A673 (cell line): ENCODE results near the gene IP6K1. TPM values are rescaled to one million over a fixed set of nuclear protein-coding genes. Genes with fewer than 3 reads are reported as not detected.

Experiments
- BruUV-seq: library from RNA; stranded (reverse); fragments of 400-500 nt; replicated peaks from 2 replicates; lab custom pipeline; 2021; lab: Mats Ljungman, UMichigan
- CTCF ChIA-PET: fragments of 300-600 bp; sonication (Branson Sonifier 250); formaldehyde crosslinking; loops from one replicate; lab custom pipeline; 2022; ENCODE audit warnings: antibody characterized with exemption; lab: Charles Lee
- POLR2A ChIA-PET: fragments of 300-600 bp; sonication (Branson Sonifier 250); formaldehyde crosslinking; loops from one replicate; lab custom pipeline; 2022; ENCODE audit warnings: antibody characterized with exemption; ENCODE audit not compliant: low non-redundant PET; lab: Charles Lee
- DNase-seq: peaks from one replicate; pipeline ENCODE4 v3.0.0-alpha.2; 2015; ENCODE audit warnings: low spot score
- H3K27ac ChIP-seq: fragments of 200-600 bp; sonication (generic); 2 replicates; pipeline ENCODE4 v1.5.1; 2016; ENCODE audit warnings: mixed run types, low read depth, mild to moderate bottlenecking, mixed read lengths, antibody characterized with exemption, low read length; ENCODE audit not compliant: poor library complexity, severe bottlenecking
- H3K27me3 ChIP-seq: fragments of 200-600 bp; sonication (generic); replicated peaks from 2 replicates; pipeline ENCODE4 v1.6.1; 2017; ENCODE audit warnings: mixed run types, low read depth, mild to moderate bottlenecking, mixed read lengths, antibody characterized with exemption, low read length; ENCODE audit not compliant: insufficient read depth, poor library complexity
- H3K36me3 ChIP-seq: fragments of 200-600 bp; sonication (generic); 2 replicates; pipeline ENCODE4 v1.6.1; 2016; ENCODE audit warnings: mixed run types, mild to moderate bottlenecking, mixed read lengths, antibody characterized with exemption, low read length; ENCODE audit not compliant: insufficient read depth, poor library complexity, severe bottlenecking
- H3K4me1 ChIP-seq: fragments of 200-600 bp; sonication (generic); 2 replicates; pipeline ENCODE4 v1.6.1; 2017; ENCODE audit warnings: mixed run types, mild to moderate bottlenecking, mixed read lengths, antibody characterized with exemption, low read length; ENCODE audit not compliant: insufficient read depth, poor library complexity, severe bottlenecking
- H3K4me3 ChIP-seq: fragments of 200-600 bp; sonication (generic); 2 replicates; pipeline ENCODE4 v1.5.1; 2016; ENCODE audit warnings: low read depth, mixed run types, mild to moderate bottlenecking, mixed read lengths, low read length; ENCODE audit not compliant: poor library complexity, severe bottlenecking
- H3K9me3 ChIP-seq: fragments of 200-600 bp; sonication (generic); 2 replicates; pipeline ENCODE4 v1.6.1; 2016; ENCODE audit warnings: mixed run types, low read depth, mild to moderate bottlenecking, mixed read lengths, antibody characterized with exemption, low read length; ENCODE audit not compliant: poor library complexity, severe bottlenecking
- EZH2 ChIP-seq: fragments of 200-600 bp; sonication (generic); IDR thresholded peaks from 2 replicates; pipeline ENCODE4 v1.6.1; 2017; ENCODE audit warnings: borderline replicate concordance, low read depth, mild to moderate bottlenecking, mixed read lengths, antibody characterized with exemption, low read length; ENCODE audit not compliant: poor library complexity, severe bottlenecking
- intact Hi-C: fragments of 100-400 bp; cut with micrococcal nuclease; formaldehyde crosslinking; loops from one replicate; pipeline ENCODE4 v1.10.0; 2022; ENCODE audit not compliant: unreplicated experiment
- total RNA-seq: library from RNA; stranded (reverse); gene quantifications from 2 replicates; pipeline ENCODE4 v1.2.3, GENCODE V29; 2021
- TF ChIP-seq, protein P1 (sequence below): fragments of 300-800, 200-600 bp; sonication (generic); conservative IDR thresholded peaks from 2 replicates; pipeline ENCODE4 v1.5.1; 2017; ENCODE audit warnings: low read depth, mild to moderate bottlenecking, antibody characterized with exemption, low read length, moderate library complexity, mixed read lengths

Gene IP6K1
- total RNA-seq, 1 experiment from 2014 or later = 29.0 TPM

DNA sequence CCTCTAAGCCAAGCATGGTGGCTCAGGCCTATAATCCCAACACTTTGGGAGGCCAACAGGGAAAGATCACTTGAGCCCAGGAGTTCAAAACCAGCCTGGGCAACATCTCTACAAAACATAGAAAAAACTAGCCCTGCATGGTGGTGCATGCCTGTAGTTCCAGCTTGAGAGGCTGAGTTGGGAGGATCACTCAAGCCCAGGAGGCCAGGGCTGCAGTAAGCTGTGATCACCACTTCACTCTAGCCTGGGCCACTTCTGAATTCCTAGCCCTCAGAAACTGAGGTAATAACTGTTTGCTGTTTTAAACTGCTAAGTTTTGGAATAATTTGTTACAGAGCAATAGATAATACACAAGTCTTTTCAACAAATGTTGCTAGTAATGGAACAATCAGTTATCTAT is 16.4 kb downstream of the IP6K1 start:
- Histone ChIP-seq H3K9me3 (no peaks in the 10 kb centered on the region), H3K4me3 (no peak overlapping the region), H3K4me1 (no peaks in the 10 kb centered on the region), H3K36me3 (no peaks in the 10 kb centered on the region), H3K27me3 (no peaks in the 10 kb centered on the region), H3K27ac (no peak overlapping the region)
- POLR2A ChIA-PET = no interaction called here
- TF ChIP-seq, protein P1, sequence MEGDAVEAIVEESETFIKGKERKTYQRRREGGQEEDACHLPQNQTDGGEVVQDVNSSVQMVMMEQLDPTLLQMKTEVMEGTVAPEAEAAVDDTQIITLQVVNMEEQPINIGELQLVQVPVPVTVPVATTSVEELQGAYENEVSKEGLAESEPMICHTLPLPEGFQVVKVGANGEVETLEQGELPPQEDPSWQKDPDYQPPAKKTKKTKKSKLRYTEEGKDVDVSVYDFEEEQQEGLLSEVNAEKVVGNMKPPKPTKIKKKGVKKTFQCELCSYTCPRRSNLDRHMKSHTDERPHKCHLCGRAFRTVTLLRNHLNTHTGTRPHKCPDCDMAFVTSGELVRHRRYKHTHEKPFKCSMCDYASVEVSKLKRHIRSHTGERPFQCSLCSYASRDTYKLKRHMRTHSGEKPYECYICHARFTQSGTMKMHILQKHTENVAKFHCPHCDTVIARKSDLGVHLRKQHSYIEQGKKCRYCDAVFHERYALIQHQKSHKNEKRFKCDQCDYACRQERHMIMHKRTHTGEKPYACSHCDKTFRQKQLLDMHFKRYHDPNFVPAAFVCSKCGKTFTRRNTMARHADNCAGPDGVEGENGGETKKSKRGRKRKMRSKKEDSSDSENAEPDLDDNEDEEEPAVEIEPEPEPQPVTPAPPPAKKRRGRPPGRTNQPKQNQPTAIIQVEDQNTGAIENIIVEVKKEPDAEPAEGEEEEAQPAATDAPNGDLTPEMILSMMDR = no peak
- TF ChIP-seq EZH2 = no peak
- no TSS peak for BruUV-seq
- intact Hi-C loops = no loop called here
- DNase-seq = no peak
- CTCF ChIA-PET = no interaction called here

GRCh38 chr3:49769286-49769915 is 16.9 kb downstream of the IP6K1 start:
- H3K27me3 ChIP-seq = no peaks in the 10 kb centered on the region
- no peaks in the 10 kb centered on the region for H3K9me3 ChIP-seq
- H3K4me1 ChIP-seq = no peaks in the 10 kb centered on the region
- intact Hi-C loops = no loop called here
- no TSS peak for BruUV-seq
- POLR2A ChIA-PET = interaction anchor here (0.6 kb wide), 2 partner anchors 20 to 177 kb away, joined by 6 read pairs; no protein-coding TSS in a partner anchor
- no peak for DNase-seq
- no peak overlapping the region for H3K27ac ChIP-seq
- H3K4me3 ChIP-seq = no peak overlapping the region
- CTCF ChIA-PET = no interaction called here
- no peak for TF ChIP-seq EZH2
- TF ChIP-seq, protein P1 = no peak
- no peaks in the 10 kb centered on the region for H3K36me3 ChIP-seq

- Histone ChIP-seq H3K4me1 (no peaks in the 10 kb centered on the region), H3K36me3 (no peaks in the 10 kb centered on the region), H3K4me3 (no peak overlapping the region), H3K27me3 (no peaks in the 10 kb centered on the region), H3K9me3 (no peaks in the 10 kb centered on the region), H3K27ac (no peak overlapping the region)
- intact Hi-C loops = no loop called here
- no peak for TF ChIP-seq EZH2
- TF ChIP-seq, protein P1 = no peak
- DNase-seq = no peak
- POLR2A ChIA-PET = no interaction called here
- no TSS peak for BruUV-seq
- CTCF ChIA-PET = no interaction called here
Observed at GRCh38 chr3:49763981-49764380, 22.4 kb downstream of the IP6K1 start.
